Activated CD8-positive, alpha-beta T cell treated with anti-CD3 and anti-CD28 coated beads for 36 hours (primary cell): ENCODE results near the gene CHST3. TPM values are rescaled to one million over a fixed set of nuclear protein-coding genes. Genes with fewer than 3 reads are reported as not detected.

Experiments used
- ATAC-seq: fragments of 200-7000 bp; cut with Tn5 transposase; one replicate; pipeline ENCODE4 v1.10.0; 2021; ENCODE audit warnings: mild to moderate bottlenecking, moderate library complexity
- CTCF ChIA-PET: fragments of 350-600 bp; sonication (Branson Sonifier 250); formaldehyde crosslinking; loops from one replicate; lab custom pipeline; 2021; ENCODE audit warnings: antibody characterized with exemption; lab: Charles Lee
- POLR2A ChIA-PET: fragments of 350-600 bp; sonication (Branson Sonifier 250); formaldehyde crosslinking; loops from one replicate; lab custom pipeline; 2021; ENCODE audit warnings: antibody characterized with exemption; lab: Charles Lee
- DNase-seq: peaks from one replicate; pipeline ENCODE4 v3.0.0-alpha.2; 2020
- H3K27ac Mint-ChIP-seq: one replicate; pipeline ENCODE4 v1.8.0; 2021; ENCODE audit warnings: mild to moderate bottlenecking, mixed read lengths
- H3K27me3 Mint-ChIP-seq: one replicate; pipeline ENCODE4 v1.8.0; 2021; ENCODE audit warnings: mixed read lengths
- H3K36me3 Mint-ChIP-seq: one replicate; pipeline ENCODE4 v1.8.0; 2021; ENCODE audit warnings: low read depth, mixed read lengths
- H3K4me1 Mint-ChIP-seq: one replicate; pipeline ENCODE4 v1.8.0; 2021; ENCODE audit warnings: low read depth, mixed read lengths
- H3K4me3 Mint-ChIP-seq: one replicate; pipeline ENCODE4 v1.8.0; 2021; ENCODE audit warnings: mild to moderate bottlenecking, moderate library complexity, mixed read lengths
- H3K9me3 Mint-ChIP-seq: one replicate; pipeline ENCODE4 v1.8.0; 2021; ENCODE audit warnings: mixed read lengths
- CTCF ChIP-seq: fragments of 200-600 bp; IDR thresholded peaks from one replicate; pipeline ENCODE4 v1.8.0; 2022; ENCODE audit warnings: antibody characterized with exemption, mild to moderate bottlenecking
- intact Hi-C: fragments of 100-400 bp; cut with micrococcal nuclease; formaldehyde crosslinking; loops from one replicate; pipeline ENCODE4 v1.10.0; 2022
- total RNA-seq, 2 experiments: library from RNA; stranded (reverse); gene quantifications; one replicate each; pipeline ENCODE4 v1.2.3, GENCODE V29; 2021

Gene CHST3
- total RNA-seq, 2 experiments from 2014 or later, result 0.20 to 0.36 TPM

- no peak overlapping the region for H3K27ac Mint-ChIP-seq
- ChIA-PET POLR2A (no interaction called here), CTCF (interaction anchor here (1.4 to 1.7 kb wide), 2 partner anchors 32 to 121 kb away, joined by 4 to 5 read pairs; no protein-coding TSS in a partner anchor)
- H3K9me3 Mint-ChIP-seq, result peaks cover 5% of the 10 kb centered on the region
- H3K4me1 Mint-ChIP-seq, result peaks cover 6% of the 10 kb centered on the region
- no peaks in the 10 kb centered on the region for H3K27me3 Mint-ChIP-seq
- no peaks in the 10 kb centered on the region for H3K36me3 Mint-ChIP-seq
- H3K4me3 Mint-ChIP-seq, result no peak overlapping the region
- TF ChIP-seq CTCF, result no peak
- intact Hi-C loops, result no loop called here
- DNase-seq (no peak), ATAC-seq (no peak)
Observed at GRCh38 chr10:71927776-71928592, 36.2 kb upstream of the CHST3 start.

GRCh38 chr10:71931295-71931694, 32.9 kb upstream of the CHST3 start:
- ChIA-PET POLR2A (no interaction called here), CTCF (interaction anchor here (5.0 kb wide), 1 partner anchor 118 kb away, joined by 19 read pairs; no protein-coding TSS in a partner anchor)
- no peaks in the 10 kb centered on the region for H3K27me3 Mint-ChIP-seq
- no peak overlapping the region for H3K27ac Mint-ChIP-seq
- no peak for TF ChIP-seq CTCF
- H3K9me3 Mint-ChIP-seq, result peaks cover 8% of the 10 kb centered on the region
- no peak for DNase-seq
- intact Hi-C loops, result no loop called here
- H3K4me3 Mint-ChIP-seq, result no peak overlapping the region
- peaks cover 27% of the 10 kb centered on the region for H3K4me1 Mint-ChIP-seq
- no peak for ATAC-seq
- H3K36me3 Mint-ChIP-seq, result no peaks in the 10 kb centered on the region

- peak; percentile 89 for DNase-seq
- CTCF ChIA-PET, result interaction anchor here (1.0 to 5.0 kb wide), 5 partner anchors 17 to 226 kb away, joined by 3 to 19 read pairs (median 7); no protein-coding TSS in a partner anchor
- POLR2A ChIA-PET, result interaction anchor here (1.2 kb wide), 1 partner anchor 128 kb away, joined by 3 read pairs; no protein-coding TSS in a partner anchor
- no peak for TF ChIP-seq CTCF
- intact Hi-C loops, result no loop called here
- peaks cover 13% of the 10 kb centered on the region for H3K9me3 Mint-ChIP-seq
- peak; percentile 91 for ATAC-seq
- no peaks in the 10 kb centered on the region for H3K27me3 Mint-ChIP-seq
- H3K27ac Mint-ChIP-seq, result peak overlapping the region; percentile 65
- peaks cover 27% of the 10 kb centered on the region for H3K4me1 Mint-ChIP-seq
- no peaks in the 10 kb centered on the region for H3K36me3 Mint-ChIP-seq
- H3K4me3 Mint-ChIP-seq, result no peak overlapping the region
Observed at GRCh38 chr10:71933651-71934050, 30.5 kb upstream of the CHST3 start.

- ChIA-PET CTCF (interaction anchor here (1.0 to 2.0 kb wide), 4 partner anchors 17 to 111 kb away, joined by 3 to 8 read pairs (median 4); no protein-coding TSS in a partner anchor), POLR2A (interaction anchor here (1.0 kb wide), 1 partner anchor 15 kb away, joined by 3 read pairs; no protein-coding TSS in a partner anchor)
- Mint-ChIP-seq H3K4me1 (peaks cover 23% of the 10 kb centered on the region), H3K9me3 (peaks cover 17% of the 10 kb centered on the region), H3K36me3 (no peaks in the 10 kb centered on the region), H3K27me3 (peaks cover 2% of the 10 kb centered on the region), H3K4me3 (no peak overlapping the region), H3K27ac (no peak overlapping the region)
- no peak for ATAC-seq
- intact Hi-C loops, result no loop called here
- no peak for TF ChIP-seq CTCF
- DNase-seq, result no peak
Observed at GRCh38 chr10:71938211-71938610, 26.0 kb upstream of the CHST3 start.

- intact Hi-C loops, result no loop called here
- no peaks in the 10 kb centered on the region for H3K36me3 Mint-ChIP-seq
Observed at GRCh38 chr10:71939304-71939703, 24.9 kb upstream of the CHST3 start.

More at GRCh38 chr10:71939304-71939703, 24.9 kb upstream of the CHST3 start:
- Mint-ChIP-seq H3K27me3 (peaks cover 2% of the 10 kb centered on the region), H3K27ac (no peak overlapping the region), H3K4me1 (peaks cover 14% of the 10 kb centered on the region), H3K4me3 (no peak overlapping the region), H3K9me3 (peaks cover 19% of the 10 kb centered on the region)
- no peak for TF ChIP-seq CTCF
- ChIA-PET POLR2A (interaction anchor here (1.0 kb wide), 1 partner anchor 14 kb away, joined by 3 read pairs; no protein-coding TSS in a partner anchor), CTCF (interaction anchor here (1.3 to 2.0 kb wide), 2 partner anchors 16 to 43 kb away, joined by 4 to 8 read pairs; no protein-coding TSS in a partner anchor)
- DNase-seq, result no peak
- ATAC-seq, result no peak
